Heart right ventricle (tissue), 16 donors: ENCODE measurements around the gene TNFRSF1B. TPM values are rescaled to one million over a fixed set of nuclear protein-coding genes. Genes with fewer than 3 reads are reported as not detected.

Experiments used
- ATAC-seq, 8 donors: fragments of 200-7000 bp; cut with Tn5 transposase; one replicate each; pipeline ENCODE4 v1.9.1; 2020; ENCODE audit warnings: mild to moderate bottlenecking in 8 of 8, moderate library complexity in 8 of 8, moderate number of reproducible peaks in 1 of 8
- DNase-seq, 2 donors: peaks; one replicate each; pipeline ENCODE4 v3.0.0-alpha.2; 2020
- H3K27ac ChIP-seq, 10 donors: fragments of 200-600 bp; sonication (generic) in 2 of 10; one replicate each; pipeline versions ENCODE4 v1.5.0 to v1.8.0; 2020 to 2022; ENCODE audit warnings: mild to moderate bottlenecking in 3 of 10
- H3K27me3 ChIP-seq, 7 donors: fragments of 200-600 bp; one replicate each; pipeline ENCODE4 v1.8.0; 2021 to 2022; ENCODE audit warnings: mild to moderate bottlenecking in 2 of 7
- H3K36me3 ChIP-seq, 9 donors: fragments of 200-600 bp; sonication (generic) in 1 of 9; one replicate each; pipeline versions ENCODE4 v1.5.0 to v1.8.0; 2020 to 2022; ENCODE audit warnings: mild to moderate bottlenecking in 2 of 9
- H3K4me1 ChIP-seq, 9 donors: fragments of 200-600 bp; sonication (generic) in 1 of 9; one replicate each; pipeline versions ENCODE4 v1.5.0 to v1.8.0; 2020 to 2022; ENCODE audit warnings: mild to moderate bottlenecking in 4 of 9
- H3K4me3 ChIP-seq, 10 donors: fragments of 200-600 bp; sonication (generic) in 2 of 10; one replicate each; pipeline versions ENCODE4 v1.5.0 to v1.8.0; 2020 to 2022; ENCODE audit warnings: mild to moderate bottlenecking in 7 of 10, moderate library complexity in 2 of 10
- H3K9me3 ChIP-seq, 11 donors: fragments of 200-600 bp in 10 of 11; sonication (generic) in 2 of 11; one replicate each; pipeline versions ENCODE4 v1.5.0 to v1.8.0; 2013 to 2022; ENCODE audit warnings: mild to moderate bottlenecking in 2 of 11, control low read depth in 1 of 11, moderate library complexity in 1 of 11
- WGBS, 2 donors: extraction: QIAGEN DNeasy Blood & Tissue Kit; methylation state at CpG; one replicate each; pipeline ENCODE4 v1.1.7; 2013; ENCODE audit warnings: inconsistent platforms in 1 of 2; 5-methylcytosine and 5-hydroxymethylcytosine counted together
- intact Hi-C, 10 donors: fragments of 100-400 bp; cut with DNase I; formaldehyde crosslinking; loops; one replicate each; pipeline versions ENCODE4 v1.11.1 to v1.14.2; 2022
- polyA plus RNA-seq, 2 donors: library from polyadenylated mRNA; stranded (reverse); fragments of 200-250 nt; gene quantifications; one replicate each; pipeline ENCODE4 v1.2.3, GENCODE V29; 2013
- total RNA-seq, 10 donors: library from RNA; stranded (reverse); fragmentation: NEBNext Ultra II Directional in 3 of 10; extraction: Animal tissue kit (Norgen Biotek cat#: 25700) in 3 of 10; gene quantifications; one replicate each; pipeline versions ENCODE4 v1.2.1 to v1.2.4, GENCODE V29; 2021 to 2023
- TF ChIP-seq, protein P1 (sequence below), 9 donors: fragments of 200-600 bp; sonication (generic) in 2 of 9; IDR thresholded peaks; one replicate each; pipeline versions ENCODE4 v1.5.0 to v1.8.0; 2021 to 2022; ENCODE audit warnings: antibody characterized with exemption in 9 of 9, mild to moderate bottlenecking in 5 of 9, moderate library complexity in 1 of 9
- donor health status: Arrhythmogenic right ventricular cardiomyopathy.
- donor health status: ischemic (EF 13 %, LVEDD 7.1; RV severe dilation, severe dysfunction).
- donor health status: healthy with polysubstance abuse.
- donor health status: DM: no; HTN: yes; CAD: no.
- donor health status: DM: no; HTN: no; CAD: no.
- donor health status: ischemic (EF 25% LVEDD 6.9; RV normal size, moderate dysfunction).
- donor health status: ischemic (EF 25% LVEDD 5.7; RV mildly dilated, moderate dysfunction).
- donor health status: healthy.
- donor health status: DM: yes; HTN: yes; CAD: no.
- donor health status: Ischemic cardiomyopathy.
- donor health status: ischemic (EF 35%, LVEDD 5.7; RV mildly dilated, moderate dysfunction).
- donor health status: nonischemic (EF 11% LVEDD 7.7; RV severe dilation, severe dysfunction).
- donor health status: DM: yes; HTN: yes; CAD: no.
- donor health status: PGD.
- donor health status: ischemic (EF 29% LVEDD 5.4; RV normal size, mild dysfunction).
- donor health status: nonischemic (EF 23%, LVEDD 6.1; RV moderate dilation, normal function).

TNFRSF1B gene
- total and polyA plus RNA-seq, 12 donors, result 8.0 to 55.4 (median 15.2) TPM

DNA sequence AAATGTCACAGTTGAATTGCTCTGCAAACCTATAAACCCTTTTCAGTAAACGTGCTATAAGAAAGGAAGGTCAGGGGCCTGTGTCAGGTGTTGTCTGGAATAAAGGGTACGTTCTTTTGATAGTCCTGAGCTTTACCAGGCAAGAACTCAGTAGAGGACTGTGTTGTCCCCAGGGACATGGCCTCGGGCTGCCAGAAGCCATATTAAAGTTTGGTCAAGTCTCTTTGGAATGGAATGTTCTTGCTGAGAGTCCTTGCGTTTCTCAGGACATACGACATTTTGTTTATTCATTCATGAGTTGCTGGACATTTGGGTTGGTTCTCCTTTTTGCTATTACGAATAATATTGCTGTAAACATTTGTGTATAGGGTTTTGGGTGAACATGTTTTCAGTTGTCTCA, 79.8 kb downstream of the TNFRSF1B start:
- no peaks in the 10 kb centered on the region for H3K4me1 ChIP-seq
- 74 to 77% methylated on average over 6 of the region's 6 CpGs for WGBS, 2 donors
- no peak overlapping the region for H3K4me3 ChIP-seq
- TF ChIP-seq, protein P1, sequence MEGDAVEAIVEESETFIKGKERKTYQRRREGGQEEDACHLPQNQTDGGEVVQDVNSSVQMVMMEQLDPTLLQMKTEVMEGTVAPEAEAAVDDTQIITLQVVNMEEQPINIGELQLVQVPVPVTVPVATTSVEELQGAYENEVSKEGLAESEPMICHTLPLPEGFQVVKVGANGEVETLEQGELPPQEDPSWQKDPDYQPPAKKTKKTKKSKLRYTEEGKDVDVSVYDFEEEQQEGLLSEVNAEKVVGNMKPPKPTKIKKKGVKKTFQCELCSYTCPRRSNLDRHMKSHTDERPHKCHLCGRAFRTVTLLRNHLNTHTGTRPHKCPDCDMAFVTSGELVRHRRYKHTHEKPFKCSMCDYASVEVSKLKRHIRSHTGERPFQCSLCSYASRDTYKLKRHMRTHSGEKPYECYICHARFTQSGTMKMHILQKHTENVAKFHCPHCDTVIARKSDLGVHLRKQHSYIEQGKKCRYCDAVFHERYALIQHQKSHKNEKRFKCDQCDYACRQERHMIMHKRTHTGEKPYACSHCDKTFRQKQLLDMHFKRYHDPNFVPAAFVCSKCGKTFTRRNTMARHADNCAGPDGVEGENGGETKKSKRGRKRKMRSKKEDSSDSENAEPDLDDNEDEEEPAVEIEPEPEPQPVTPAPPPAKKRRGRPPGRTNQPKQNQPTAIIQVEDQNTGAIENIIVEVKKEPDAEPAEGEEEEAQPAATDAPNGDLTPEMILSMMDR (IDR thresholded peaks at IDR 0.05), result no peak
- no peak overlapping the region for H3K27ac ChIP-seq
- ATAC-seq, result peak in 1 of 8 donors; percentile 30
- H3K9me3 ChIP-seq, result no peaks in the 10 kb centered on the region
- intact Hi-C loops, result no loop called here
- peaks cover 0 to 100% (median 56%) of the 10 kb centered on the region in 9 donors for H3K36me3 ChIP-seq
- no peaks in the 10 kb centered on the region for H3K27me3 ChIP-seq
- DNase-seq, result no peak

DNA sequence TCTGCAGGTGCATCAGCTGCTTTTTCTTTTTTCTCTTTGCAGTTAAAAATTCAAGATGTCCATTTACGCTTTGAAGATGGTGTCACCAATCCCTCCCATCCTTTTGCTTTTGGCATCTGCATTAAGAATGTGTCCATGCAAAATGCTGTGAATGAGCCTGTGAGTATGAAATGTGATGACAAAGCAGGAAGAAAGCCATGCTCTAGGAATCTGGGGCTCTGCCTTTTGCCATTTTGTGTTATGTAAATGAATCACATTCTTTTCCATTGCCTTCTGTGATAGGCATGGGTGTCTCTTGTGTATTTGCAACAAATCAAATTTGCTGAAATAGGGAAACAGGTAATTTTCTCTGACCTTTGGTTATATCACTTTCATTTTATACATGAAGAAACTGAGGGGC, 82.4 kb downstream of the TNFRSF1B start:
- Histone ChIP-seq H3K27ac (no peak overlapping the region), H3K27me3 (no peaks in the 10 kb centered on the region), H3K9me3 (no peaks in the 10 kb centered on the region), H3K4me1 (no peaks in the 10 kb centered on the region), H3K36me3 (peaks cover 0 to 100% (median 76%) of the 10 kb centered on the region in 9 donors), H3K4me3 (no peak overlapping the region)
- ATAC-seq (no peak), DNase-seq (no peak)
- TF ChIP-seq, protein P1 (IDR thresholded peaks at IDR 0.05), result no peak
- WGBS, 2 donors, result 81 to 97% methylated on average over 1 of the region's 1 CpG
- intact Hi-C loops, result no loop called here

- intact Hi-C loops, result no loop called here
- 69 to 81% methylated on average over 6 of the region's 6 CpGs for WGBS, 2 donors
- no peak for ATAC-seq
Measured at GRCh38 chr1:12249748-12250147, 83.0 kb downstream of the TNFRSF1B start.

DNA sequence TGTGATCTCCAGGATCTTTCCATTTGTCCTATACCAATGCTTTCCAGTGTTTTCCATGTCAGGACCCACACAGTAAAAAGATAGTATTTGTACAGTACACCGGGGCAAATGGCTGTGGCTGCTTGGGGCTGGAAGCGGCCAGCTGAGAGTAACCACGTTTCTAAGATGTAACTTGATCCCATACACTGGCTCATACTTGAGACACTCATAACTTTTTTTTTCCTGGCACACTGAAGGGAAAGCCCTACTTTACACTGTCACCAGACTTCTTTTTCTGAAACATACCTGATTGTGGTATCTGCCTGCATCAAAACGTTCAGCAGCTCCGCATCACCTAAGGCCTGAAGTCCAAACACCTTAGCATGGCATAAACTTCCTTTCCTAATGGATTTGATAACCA, 84.7 kb downstream of the TNFRSF1B start:
- ATAC-seq, result no peak
- Histone ChIP-seq H3K27ac (no peak overlapping the region), H3K27me3 (no peaks in the 10 kb centered on the region), H3K4me3 (no peak overlapping the region), H3K4me1 (no peaks in the 10 kb centered on the region), H3K9me3 (no peaks in the 10 kb centered on the region), H3K36me3 (peaks cover 0 to 100% (median 69%) of the 10 kb centered on the region in 9 donors)
- no peak for DNase-seq
- TF ChIP-seq, protein P1 (IDR thresholded peaks at IDR 0.05), result no peak
- WGBS, 2 donors, result 64 to 74% methylated on average over 5 of the region's 5 CpGs
- intact Hi-C loops, result no loop called here

More at GRCh38 chr1:12249748-12250147, 83.0 kb downstream of the TNFRSF1B start:
- H3K36me3 ChIP-seq, result peaks cover 0 to 100% (median 75%) of the 10 kb centered on the region in 9 donors
- no peaks in the 10 kb centered on the region for H3K4me1 ChIP-seq
- no peak overlapping the region for H3K4me3 ChIP-seq
- TF ChIP-seq, protein P1 (IDR thresholded peaks at IDR 0.05), result no peak
- H3K9me3 ChIP-seq, result no peaks in the 10 kb centered on the region
- no peak for DNase-seq
- no peaks in the 10 kb centered on the region for H3K27me3 ChIP-seq
- H3K27ac ChIP-seq, result no peak overlapping the region
